ENCODE data around the gene DIP2B. TPM values are rescaled to one million over a fixed set of nuclear protein-coding genes. Genes with fewer than 3 reads are reported as not detected.

DIP2B gene
- total RNA-seq, 1 experiment from 2014 or later = 30.2 TPM

DNA sequence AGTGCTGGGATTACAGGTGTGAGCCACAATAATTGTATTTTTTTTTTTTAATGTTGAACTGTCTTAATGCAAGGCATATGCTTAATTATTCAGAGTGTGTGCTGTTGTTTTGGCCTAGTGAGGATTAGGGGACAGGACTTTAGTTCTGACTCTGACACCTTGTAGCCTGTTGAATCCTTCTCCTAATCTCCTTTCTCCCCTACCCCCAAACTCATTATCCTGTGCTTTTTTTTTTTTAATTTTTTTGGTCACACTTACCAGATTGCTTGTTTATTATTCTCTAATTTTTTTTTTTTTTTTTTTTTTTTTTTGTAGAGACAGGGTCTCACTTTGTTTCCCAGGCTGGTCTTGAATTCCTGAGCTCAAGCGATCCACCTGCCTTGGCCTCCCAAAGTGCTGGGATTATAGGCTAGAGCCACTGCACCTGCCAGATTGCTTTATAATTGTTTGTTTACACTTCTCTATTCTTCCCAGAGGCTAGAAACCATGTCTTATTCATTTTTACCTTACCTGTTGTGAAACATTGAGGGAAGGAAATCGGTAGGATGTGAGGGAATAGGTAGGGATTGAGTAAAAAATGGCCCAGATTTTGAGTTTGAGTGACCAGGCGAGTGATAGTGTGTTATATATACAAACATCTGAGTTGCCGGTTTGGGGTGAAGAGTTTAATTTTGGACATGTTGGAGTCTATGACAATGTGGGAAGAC lies 32.2 kb downstream of the DIP2B start:
- CTCF ChIA-PET = interaction anchor here (0.6 to 0.8 kb wide), 2 partner anchors 28 to 56 kb away, joined by 3 to 4 read pairs; no protein-coding TSS in a partner anchor
- BruUV-seq (replicated peaks) = no TSS peak
- Histone ChIP-seq H3K27me3 (ENCODE audit: control insufficient read depth, insufficient read depth, low read length) (no peaks in the 10 kb centered on the region), H3K4me1 (ENCODE audit: control insufficient read depth, insufficient read depth, low read length) (peaks cover 27% of the 10 kb centered on the region), H3K27ac (ENCODE audit: low read length) (no peak overlapping the region; the same call in 1 of the 2 replicates), H3K9me3 (ENCODE audit: control insufficient read depth, insufficient read depth, low read depth, low read length) (no peaks in the 10 kb centered on the region), H3K36me3 (ENCODE audit: control insufficient read depth, insufficient read depth, low read length) (no peaks in the 10 kb centered on the region), H3K4me3 (ENCODE audit: low read depth in 2 of 2, low read length in 2 of 2) (peak overlapping the region in 1 of 2 experiments; percentile 35; a peak in 2 of 4 replicates)
- DNase-seq (ENCODE audit: low read depth, low spot score) = no peak
- in situ Hi-C loops (cut with HindIII; ENCODE audit: low pct_unique_long_range_greater_than_20kb, low sequenced_read_pairs) (no loop called here), intact Hi-C loops (cut with micrococcal nuclease; ENCODE audit: unreplicated experiment) (no loop called here)
- TF ChIP-seq TCF7L2 (IDR thresholded peaks at IDR 0.05; ENCODE audit: low read depth, low read length) (no peak), POLR2AphosphoS5 (IDR thresholded peaks at IDR 0.05; ENCODE audit: low read depth, low read length) (no peak), SIN3A (IDR thresholded peaks at IDR 0.05; ENCODE audit: borderline replicate concordance, insufficient read depth, low read depth, low read length) (no peak), REST (IDR thresholded peaks at IDR 0.05; ENCODE audit: insufficient read depth in 1 of 2, low read depth in 2 of 2, low read length in 1 of 2) (no peak)
- TF ChIP-seq, protein P1, sequence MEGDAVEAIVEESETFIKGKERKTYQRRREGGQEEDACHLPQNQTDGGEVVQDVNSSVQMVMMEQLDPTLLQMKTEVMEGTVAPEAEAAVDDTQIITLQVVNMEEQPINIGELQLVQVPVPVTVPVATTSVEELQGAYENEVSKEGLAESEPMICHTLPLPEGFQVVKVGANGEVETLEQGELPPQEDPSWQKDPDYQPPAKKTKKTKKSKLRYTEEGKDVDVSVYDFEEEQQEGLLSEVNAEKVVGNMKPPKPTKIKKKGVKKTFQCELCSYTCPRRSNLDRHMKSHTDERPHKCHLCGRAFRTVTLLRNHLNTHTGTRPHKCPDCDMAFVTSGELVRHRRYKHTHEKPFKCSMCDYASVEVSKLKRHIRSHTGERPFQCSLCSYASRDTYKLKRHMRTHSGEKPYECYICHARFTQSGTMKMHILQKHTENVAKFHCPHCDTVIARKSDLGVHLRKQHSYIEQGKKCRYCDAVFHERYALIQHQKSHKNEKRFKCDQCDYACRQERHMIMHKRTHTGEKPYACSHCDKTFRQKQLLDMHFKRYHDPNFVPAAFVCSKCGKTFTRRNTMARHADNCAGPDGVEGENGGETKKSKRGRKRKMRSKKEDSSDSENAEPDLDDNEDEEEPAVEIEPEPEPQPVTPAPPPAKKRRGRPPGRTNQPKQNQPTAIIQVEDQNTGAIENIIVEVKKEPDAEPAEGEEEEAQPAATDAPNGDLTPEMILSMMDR (IDR thresholded peaks at IDR 0.05) = no peak
- no peak for ATAC-seq
- POLR2A ChIA-PET = interaction anchor here (0.5 to 0.7 kb wide), 3 partner anchors 31 to 193 kb away, joined by 3 to 4 read pairs (median 3); no protein-coding TSS in a partner anchor

- TF ChIP-seq SIN3A (IDR thresholded peaks at IDR 0.05; ENCODE audit: borderline replicate concordance, insufficient read depth, low read depth, low read length) = no peak
- TF ChIP-seq, protein P1 (IDR thresholded peaks at IDR 0.05) = no peak
- TF ChIP-seq POLR2AphosphoS5 (IDR thresholded peaks at IDR 0.05; ENCODE audit: low read depth, low read length) = no peak
- TF ChIP-seq REST (IDR thresholded peaks at IDR 0.05; ENCODE audit: insufficient read depth in 1 of 2, low read depth in 2 of 2, low read length in 1 of 2) = no peak
- TF ChIP-seq TCF7L2 (IDR thresholded peaks at IDR 0.05; ENCODE audit: low read depth, low read length) = no peak
- no TSS peak for BruUV-seq (replicated peaks)
- peak; percentile 42; the same call in 1 of the 2 replicates for ATAC-seq
- H3K9me3 ChIP-seq (ENCODE audit: control insufficient read depth, insufficient read depth, low read depth, low read length) = no peaks in the 10 kb centered on the region
- peak overlapping the region in 1 of 2 experiments; percentile 35; a peak in 2 of 4 replicates for H3K4me3 ChIP-seq (ENCODE audit: low read depth in 2 of 2, low read length in 2 of 2)
- in situ Hi-C loops (cut with HindIII; ENCODE audit: low pct_unique_long_range_greater_than_20kb, low sequenced_read_pairs) = no loop called here
- intact Hi-C loops (cut with micrococcal nuclease; ENCODE audit: unreplicated experiment) = no loop called here
- CTCF ChIA-PET = interaction anchor here (0.6 to 0.8 kb wide), 3 partner anchors 26 to 55 kb away, joined by 3 to 5 read pairs (median 4); no protein-coding TSS in a partner anchor
- H3K36me3 ChIP-seq (ENCODE audit: control insufficient read depth, insufficient read depth, low read length) = no peaks in the 10 kb centered on the region
- H3K4me1 ChIP-seq (ENCODE audit: control insufficient read depth, insufficient read depth, low read length) = peaks cover 24% of the 10 kb centered on the region
- peak overlapping the region; percentile 60 for H3K27ac ChIP-seq (ENCODE audit: low read length)
- DNase-seq (ENCODE audit: low read depth, low spot score) = peak; percentile 80
- H3K27me3 ChIP-seq (ENCODE audit: control insufficient read depth, insufficient read depth, low read length) = no peaks in the 10 kb centered on the region
- POLR2A ChIA-PET = interaction anchor here (0.5 kb wide), 1 partner anchor 193 kb away, joined by 3 read pairs; no protein-coding TSS in a partner anchor
Observed at GRCh38 chr12:50537538-50537919, 32.7 kb downstream of the DIP2B start.

Data from Panc1 (cell line).